Stimulated activated CD8-positive, alpha-beta memory T cell treated with anti-CD3 and anti-CD28 coated beads, Interleukin-7, amount 100 ng/mL, for 48 hours (primary cell): Measurements from ENCODE around the gene AGPAT3.
A peak's percentile ranks its signal among the peaks of the same experiment; 100 is the strongest.
"Not testable (repeated sequence)": the region's sequence is repeated elsewhere in the genome, so short reads cannot be mapped to it uniquely, and the experiment has no call there.

ENCODE experiments used
- DNase-seq, 2 donors: peaks; one replicate each; pipeline ENCODE4 v3.0.0-alpha.2; 2020; ENCODE audit warnings: low read depth in 1 of 2; ENCODE audit errors: extremely low read depth in 1 of 2

AGPAT3 gene

GRCh38 chr21:43864962-43865539, at the start of gene AGPAT3:
TSS of gene AGPAT3 (plus strand) at chr21:43865223. CDS start at chr21:43959682, 94,459 bp downstream.
- no peak for DNase-seq

GRCh38 chr21:43815991-43816390, 49.0 kb upstream of the AGPAT3 start:
- no peak for DNase-seq

GRCh38 chr21:43816611-43817071, 48.4 kb upstream of the AGPAT3 start:
- DNase-seq: no peak

- DNase-seq: no peak
Measured at GRCh38 chr21:43817157-43818086, 47.6 kb upstream of the AGPAT3 start.

- no peak for DNase-seq
Measured at GRCh38 chr21:43818685-43819084, 46.3 kb upstream of the AGPAT3 start.

- DNase-seq: no peak
Measured at GRCh38 chr21:43819511-43820405, 45.3 kb upstream of the AGPAT3 start.

GRCh38 chr21:43820466-43820865, 44.6 kb upstream of the AGPAT3 start:
- DNase-seq: no peak

- not testable (repeated sequence) for DNase-seq
Measured at GRCh38 chr21:43822166-43822565, 42.9 kb upstream of the AGPAT3 start.

- DNase-seq: not testable (repeated sequence)
Measured at GRCh38 chr21:43822741-43823140, 42.3 kb upstream of the AGPAT3 start.

- DNase-seq: no peak
Measured at GRCh38 chr21:43824333-43825241, 40.4 kb upstream of the AGPAT3 start.

GRCh38 chr21:43825242-43825935, 39.6 kb upstream of the AGPAT3 start:
- no peak for DNase-seq

GRCh38 chr21:43825936-43826622, 38.9 kb upstream of the AGPAT3 start:
- DNase-seq: no peak

- no peak for DNase-seq
Measured at GRCh38 chr21:43826623-43826974, 38.4 kb upstream of the AGPAT3 start.

- peak in 1 of 2 donors; percentile 33 for DNase-seq
Measured at GRCh38 chr21:43827015-43827611, 37.9 kb upstream of the AGPAT3 start.

- DNase-seq: no peak
Measured at GRCh38 chr21:43829161-43829560, 35.9 kb upstream of the AGPAT3 start.

- no peak for DNase-seq
Measured at GRCh38 chr21:43829575-43830119, 35.4 kb upstream of the AGPAT3 start.

- no peak for DNase-seq
Measured at GRCh38 chr21:43832158-43832550, 32.9 kb upstream of the AGPAT3 start.

GRCh38 chr21:43832648-43833047, 32.4 kb upstream of the AGPAT3 start:
- DNase-seq: no peak
